Skeletal muscle cell (primary cell): Measurements from ENCODE around the gene MED12L.
A peak's percentile ranks its signal among the peaks of the same experiment; 100 is the strongest.
"Not testable (repeated sequence)": the region's sequence is repeated elsewhere in the genome, so short reads cannot be mapped to it uniquely, and the experiment has no call there.

Source experiments
- DNase-seq: peaks from one replicate; pipeline ENCODE4 v3.0.0-alpha.2; 2010; ENCODE audit warnings: low read depth
- H3K4me3 ChIP-seq: 2 replicates; pipeline ENCODE4 v1.5.1; 2011; ENCODE audit warnings: low read depth, mild to moderate bottlenecking, control low read depth, low read length, moderate library complexity

The MED12L gene

GRCh38 chr3:151227266-151227806 lies 141.9 kb downstream of the MED12L start:
- no peak overlapping the region for H3K4me3 ChIP-seq
- no peak for DNase-seq

- H3K4me3 ChIP-seq, result no peak overlapping the region
- peak; percentile 55 for DNase-seq
Measured at GRCh38 chr3:151227807-151228665, 142.6 kb downstream of the MED12L start.

- no peak overlapping the region for H3K4me3 ChIP-seq
- DNase-seq, result peak; percentile 88
Measured at GRCh38 chr3:151228666-151229040, 143.2 kb downstream of the MED12L start.

- no peak overlapping the region for H3K4me3 ChIP-seq
- no peak for DNase-seq
Measured at GRCh38 chr3:151230646-151231045, 145.2 kb downstream of the MED12L start.

GRCh38 chr3:151232403-151232802 lies 146.9 kb downstream of the MED12L start:
- not testable (repeated sequence) for DNase-seq, H3K4me3 ChIP-seq

DNA sequence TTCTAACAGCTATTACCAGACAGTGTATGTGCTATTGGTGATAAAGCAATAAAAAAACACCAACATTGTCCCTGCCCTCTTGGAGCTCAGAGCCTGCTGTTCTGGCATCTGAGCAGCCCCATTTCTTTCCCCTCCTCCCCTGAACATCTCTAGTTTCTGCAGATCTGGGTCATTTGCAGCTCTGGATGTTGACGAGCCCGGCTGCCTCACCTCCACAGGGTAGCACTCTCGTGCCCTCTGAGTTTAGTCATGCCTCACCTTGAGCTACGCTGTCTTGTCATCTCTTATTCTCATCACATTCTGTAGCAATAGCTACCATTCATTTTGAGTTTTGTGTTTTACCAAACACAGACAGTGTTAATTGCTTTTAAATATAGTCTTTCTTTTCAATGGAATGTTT lies 147.5 kb downstream of the MED12L start:
- no peak for DNase-seq
- no peak overlapping the region for H3K4me3 ChIP-seq

DNA sequence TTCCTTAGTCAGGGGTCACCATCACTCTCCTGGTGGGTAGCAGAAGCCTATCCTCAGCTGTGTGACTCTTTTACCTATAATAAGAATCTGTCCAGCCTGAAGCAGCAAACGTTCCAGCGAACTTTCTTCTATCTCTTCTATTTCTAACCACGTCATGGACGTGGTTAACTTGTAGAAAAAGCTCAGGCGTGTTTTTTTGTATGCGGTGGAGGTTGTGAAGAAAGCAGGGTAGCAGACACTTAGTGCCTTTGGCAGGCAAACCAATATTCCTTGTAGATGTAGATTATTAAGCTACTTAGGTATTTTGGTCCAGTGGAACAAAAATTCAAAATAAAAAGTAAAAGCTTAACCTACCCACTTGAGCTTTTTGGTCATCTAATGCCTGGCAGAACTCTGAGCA lies 149.4 kb downstream of the MED12L start:
- DNase-seq, result no peak

GRCh38 chr3:151236316-151236715 lies 150.9 kb downstream of the MED12L start:
- H3K4me3 ChIP-seq, result no peak overlapping the region
- no peak for DNase-seq

More for the DNA sequence above, 149.4 kb downstream of the MED12L start:
- H3K4me3 ChIP-seq, result no peak overlapping the region

DNA sequence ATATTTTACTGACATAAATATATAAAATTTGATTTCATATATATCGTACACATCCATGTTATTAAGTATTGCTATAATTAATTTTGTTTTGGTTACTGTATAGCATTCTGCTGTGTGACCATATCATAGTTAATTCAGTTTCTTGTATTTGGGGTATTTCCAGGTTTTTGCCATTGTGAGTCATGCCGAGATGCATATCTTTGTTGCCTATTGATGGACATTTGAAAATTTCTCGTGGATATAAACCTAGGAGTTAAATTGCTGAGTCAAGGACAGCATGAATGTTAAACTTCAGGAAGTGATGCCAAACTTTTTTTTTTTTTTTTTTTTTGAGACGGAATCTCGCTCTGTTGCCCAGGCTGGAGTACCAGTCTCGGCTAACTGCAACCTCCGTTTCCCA lies 151.3 kb downstream of the MED12L start:
- DNase-seq, result no peak
- no peak overlapping the region for H3K4me3 ChIP-seq

GRCh38 chr3:151242006-151242405 lies 156.5 kb downstream of the MED12L start:
- H3K4me3 ChIP-seq, DNase-seq: not testable (repeated sequence)

- no peak overlapping the region for H3K4me3 ChIP-seq
- no peak for DNase-seq
Measured at GRCh38 chr3:151248772-151249337, 163.4 kb downstream of the MED12L start.

GRCh38 chr3:151256749-151257148 lies 171.3 kb downstream of the MED12L start:
- no peak for DNase-seq
- no peak overlapping the region for H3K4me3 ChIP-seq

GRCh38 chr3:151259664-151260063 lies 174.2 kb downstream of the MED12L start:
- DNase-seq, result no peak
- no peak overlapping the region for H3K4me3 ChIP-seq

DNA sequence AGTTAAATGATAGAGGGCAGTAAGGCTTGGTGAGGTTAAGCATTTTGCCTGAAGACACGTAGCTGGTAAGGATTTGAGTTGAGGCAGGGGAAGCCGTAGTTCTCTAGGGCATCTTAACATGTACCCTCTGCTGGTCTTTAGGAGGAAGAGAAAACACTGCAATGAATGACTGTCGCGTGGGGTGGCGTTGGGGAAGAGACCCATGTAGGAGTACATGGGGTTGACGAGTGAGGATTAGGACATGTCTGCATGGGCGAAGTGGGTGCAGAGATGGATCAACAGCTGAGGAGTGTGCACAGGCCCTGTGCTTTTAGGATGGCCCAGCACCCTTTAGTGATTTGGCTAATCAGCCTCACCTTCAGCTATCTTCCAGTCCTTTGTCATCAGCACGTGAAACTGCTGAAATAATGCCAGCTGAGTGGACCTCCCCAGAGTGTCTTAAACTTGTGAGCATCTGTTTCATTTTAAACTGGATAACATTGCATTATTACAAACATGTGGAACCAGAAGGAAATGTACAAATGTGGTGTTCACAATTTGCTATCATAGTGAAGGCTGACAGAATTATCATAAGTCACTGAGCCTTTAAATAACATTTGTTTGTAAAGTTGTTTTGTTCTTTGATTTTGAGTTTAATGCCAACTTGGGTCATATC lies 177.5 kb downstream of the MED12L start:
- no peak overlapping the region for H3K4me3 ChIP-seq
- DNase-seq, result no peak

DNA sequence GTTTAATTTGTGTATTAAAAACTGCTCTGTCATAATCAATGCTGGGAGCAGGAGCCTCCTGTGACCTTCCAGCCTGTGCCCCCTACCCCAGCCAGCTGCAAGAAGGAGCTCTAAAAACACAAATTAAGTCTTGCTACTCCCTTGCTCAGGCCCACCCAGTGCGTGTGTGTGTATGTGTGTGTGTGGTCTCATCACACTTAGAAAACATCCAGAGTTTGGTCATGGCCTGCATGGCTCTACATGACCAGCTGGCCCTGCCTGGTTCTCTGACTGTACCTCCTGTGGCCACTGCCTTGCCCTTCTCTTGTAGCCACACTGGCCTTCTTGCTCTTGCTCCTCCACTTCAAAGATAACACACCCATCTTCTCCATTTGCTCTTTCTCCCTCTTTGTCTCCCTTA lies 179.1 kb downstream of the MED12L start:
- H3K4me3 ChIP-seq, result no peak overlapping the region
- DNase-seq, result no peak

DNA sequence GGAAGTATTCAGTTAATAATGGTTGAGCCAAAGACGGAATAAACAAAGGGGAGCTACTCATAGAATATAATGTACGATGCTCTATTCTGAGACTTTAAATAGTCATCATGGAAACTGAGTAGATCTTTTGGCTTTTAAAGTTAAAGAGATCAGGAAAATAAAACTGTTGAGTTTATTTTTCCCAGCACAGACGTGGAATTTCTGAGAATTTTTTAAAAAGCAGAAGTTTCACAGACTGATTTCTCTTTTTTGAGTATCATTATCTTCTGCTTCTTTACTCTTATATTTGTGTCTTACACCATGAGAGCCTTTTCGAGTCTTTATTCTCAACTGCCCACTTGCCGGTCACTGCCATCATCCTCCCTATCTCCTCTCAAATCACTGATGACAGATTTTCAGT lies 179.7 kb downstream of the MED12L start:
- no peak for DNase-seq
- H3K4me3 ChIP-seq, result no peak overlapping the region

- no peak overlapping the region for H3K4me3 ChIP-seq
Measured at GRCh38 chr3:151265866-151266265, 180.4 kb downstream of the MED12L start.

GRCh38 chr3:151267066-151267465 lies 181.6 kb downstream of the MED12L start:
- DNase-seq, result no peak
- H3K4me3 ChIP-seq, result no peak overlapping the region

More at GRCh38 chr3:151265866-151266265, 180.4 kb downstream of the MED12L start:
- DNase-seq, result no peak

DNA sequence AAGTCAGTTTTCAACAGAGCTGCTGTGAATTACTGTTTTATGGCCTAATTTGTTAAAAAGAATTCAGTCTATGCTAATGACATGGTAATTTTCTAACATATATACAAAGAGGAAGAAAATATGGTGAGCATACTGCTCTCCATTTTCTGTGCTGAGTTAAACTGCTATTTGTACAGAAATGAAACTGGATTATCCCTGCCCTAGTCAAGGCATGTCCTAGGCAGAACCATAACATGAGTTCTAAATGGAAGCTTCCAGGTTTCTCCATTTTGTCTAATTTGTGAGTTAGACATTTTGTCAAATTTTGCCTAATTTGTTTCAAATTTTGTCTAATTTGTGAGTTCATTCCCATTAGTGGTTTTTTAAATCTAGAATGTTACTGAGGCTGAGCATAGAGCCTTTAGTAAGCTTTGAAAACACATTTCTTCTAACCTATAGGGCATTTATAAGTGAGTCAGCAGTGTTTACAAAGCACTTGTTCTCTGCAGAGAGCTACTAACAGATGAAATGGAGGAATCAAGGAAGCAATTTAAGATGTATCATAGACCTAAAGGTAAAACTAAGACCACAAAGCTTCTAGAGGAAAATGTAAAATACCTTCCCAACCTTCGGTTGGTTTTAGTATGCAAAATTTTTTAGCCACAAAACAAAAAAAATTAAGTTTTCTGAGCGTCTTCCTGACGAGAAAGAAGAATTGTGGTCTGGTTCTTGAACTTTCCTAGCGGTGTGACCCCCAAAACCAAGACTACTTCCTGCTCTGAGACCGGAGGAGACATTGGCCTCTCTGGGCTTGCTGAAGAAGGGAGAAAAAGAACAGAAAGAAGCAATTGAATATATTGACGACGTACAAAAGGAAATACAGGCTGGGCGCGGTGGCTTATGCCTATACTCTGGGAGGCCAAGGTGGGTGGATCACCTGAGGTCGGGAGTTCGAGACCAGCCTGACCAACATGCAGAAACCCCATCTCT lies 183.1 kb downstream of the MED12L start:
- DNase-seq, result no peak
- no peak overlapping the region for H3K4me3 ChIP-seq
